HG02938 (cell line): ENCODE results near the gene RAB23.

ENCODE experiments used
- ATAC-seq: cut with Tn5 transposase; IDR thresholded peaks from one replicate; pipeline ENCODE4 v1.9.1; 2021; ENCODE audit warnings: mild to moderate bottlenecking, moderate library complexity; ENCODE audit not compliant: unreplicated experiment

RAB23 gene

DNA sequence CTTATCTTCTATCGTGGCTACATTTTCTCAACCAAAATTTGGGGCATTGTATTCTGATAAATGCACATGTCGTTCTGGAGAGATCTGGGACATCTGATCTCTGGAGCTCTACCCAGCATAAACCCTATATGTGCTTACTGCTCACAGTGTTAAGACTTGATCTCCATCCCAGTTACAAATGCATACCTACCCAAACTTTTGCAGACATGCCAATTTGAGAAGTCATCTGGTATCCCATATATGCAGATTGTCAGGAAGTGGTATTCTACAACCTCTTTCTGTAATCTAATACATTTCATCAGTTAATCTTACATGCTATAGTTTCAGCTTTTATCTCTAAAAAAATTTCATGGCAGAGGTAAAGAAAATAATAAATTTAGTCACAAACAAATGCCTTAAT is 38.8 kb downstream of the RAB23 start:
- ATAC-seq, result no peak

DNA sequence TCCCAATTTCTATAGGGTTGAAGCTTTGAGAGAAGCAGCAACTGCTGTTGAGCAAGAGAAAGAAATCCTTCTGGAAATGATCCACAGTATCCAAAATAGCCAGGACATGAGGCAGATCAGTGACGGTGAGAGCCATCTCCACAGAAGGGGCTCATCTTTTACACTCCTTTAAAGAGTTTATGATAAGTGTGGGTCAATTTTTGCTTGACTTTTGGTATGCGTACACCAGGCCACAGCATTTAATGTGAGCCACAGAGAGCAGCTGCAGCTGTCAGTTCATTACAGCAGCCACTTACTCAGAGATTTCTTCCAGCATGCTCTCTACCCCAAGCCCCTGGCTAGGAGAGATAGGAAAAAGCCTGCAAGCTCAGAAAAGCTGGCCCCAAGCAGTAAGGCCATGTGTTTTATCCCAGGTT is 40.1 kb downstream of the RAB23 start:
- no peak for ATAC-seq

DNA sequence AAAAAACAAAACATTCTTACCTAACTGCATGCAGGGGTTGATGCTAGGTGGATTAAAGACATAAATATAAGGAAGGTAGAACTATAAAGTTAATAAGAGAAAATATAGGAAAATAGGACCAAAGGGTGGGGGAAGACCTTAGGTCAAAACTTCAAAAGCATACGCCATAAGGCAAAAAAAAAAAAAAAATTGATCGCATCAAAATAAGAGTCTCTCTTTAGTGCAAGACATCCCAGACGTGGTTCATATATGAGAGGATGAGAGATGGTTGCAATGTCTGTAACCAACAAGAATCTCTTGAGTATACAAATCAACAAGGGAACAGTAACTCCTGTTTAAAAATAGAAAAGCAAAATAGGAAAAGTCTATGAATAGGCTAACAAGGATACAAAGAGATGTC is 41.5 kb downstream of the RAB23 start:
- ATAC-seq, result no peak

DNA sequence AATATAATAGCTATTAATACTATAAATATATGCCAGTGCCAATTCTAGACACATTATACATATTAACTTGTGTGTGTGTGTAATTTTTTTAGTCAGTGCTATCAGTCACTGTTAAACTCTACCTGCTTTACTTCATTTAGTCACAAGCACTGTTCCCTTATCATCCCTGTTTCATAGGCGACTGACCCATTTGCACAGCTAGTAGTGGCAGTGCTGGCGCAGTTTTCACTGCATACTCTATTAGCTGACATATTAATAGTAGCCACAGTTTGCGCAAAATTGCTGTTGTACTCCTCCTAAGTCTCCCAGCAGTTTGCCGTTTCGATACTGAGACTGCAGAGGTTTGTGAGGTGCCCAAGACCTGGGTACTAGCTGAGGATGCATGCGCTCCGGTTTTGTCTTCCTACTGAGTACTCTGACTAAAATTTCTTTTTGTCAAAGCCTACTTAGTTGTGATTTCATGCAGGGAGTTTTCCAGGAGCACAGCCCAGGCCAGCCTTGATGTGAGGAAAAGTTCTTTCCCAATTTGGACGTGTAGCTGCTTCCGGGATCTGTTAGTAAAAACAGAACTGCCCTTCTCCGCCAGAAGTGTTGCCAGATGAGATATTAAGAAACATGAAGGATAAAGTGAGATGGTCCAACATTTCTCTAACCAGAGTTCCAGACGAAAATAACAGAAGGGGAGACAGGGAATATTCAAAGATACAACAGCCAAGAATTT is 44.4 kb downstream of the RAB23 start:
- ATAC-seq, result no peak

DNA sequence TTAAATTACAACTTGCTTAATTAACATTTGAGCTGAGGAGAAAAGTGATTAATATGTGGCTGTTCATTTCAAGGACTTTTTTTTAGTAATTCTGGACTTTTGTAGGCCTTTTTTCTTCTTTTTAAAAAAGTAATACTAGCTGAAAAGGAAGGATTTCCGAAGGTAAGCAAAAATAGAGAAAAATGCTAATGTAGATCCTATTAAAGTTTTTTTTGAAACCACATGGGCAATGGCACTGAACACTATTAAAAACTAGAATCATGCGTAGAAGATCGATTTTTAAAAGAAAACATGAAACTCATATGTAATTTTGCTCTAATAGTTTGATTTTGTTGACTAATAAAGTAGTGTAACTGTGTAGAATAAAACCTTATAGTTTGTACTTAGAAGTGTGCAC is 47.6 kb downstream of the RAB23 start:
- no peak for ATAC-seq

DNA sequence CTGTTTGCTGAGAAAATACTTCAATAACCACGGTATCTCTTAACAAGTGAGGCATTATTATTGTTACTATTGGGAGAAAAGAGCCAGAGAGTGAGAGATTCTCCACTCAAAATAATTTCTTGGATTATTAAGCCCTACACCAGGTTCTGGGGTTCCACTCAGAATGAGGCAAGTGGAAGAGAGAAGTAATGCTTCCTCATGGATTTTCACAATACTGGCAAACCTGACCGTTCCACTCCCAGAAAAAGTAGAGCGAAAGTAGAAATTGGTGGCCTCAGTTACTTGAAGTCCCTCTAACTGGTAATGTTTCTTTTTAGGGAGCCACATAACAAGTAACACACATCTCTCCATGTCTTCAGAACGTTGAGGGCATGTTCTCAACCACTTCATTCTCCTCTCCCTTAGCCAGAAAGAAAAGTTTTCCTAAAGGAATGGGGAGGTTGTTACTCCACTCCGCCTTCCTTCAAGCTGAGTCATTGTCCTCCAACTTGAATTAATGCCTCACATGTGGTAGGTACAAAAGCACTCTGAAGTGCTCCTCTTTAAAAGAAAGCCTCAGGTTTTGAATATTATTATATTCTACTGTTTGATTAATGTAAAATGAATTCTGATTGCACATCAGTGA is 48.1 kb downstream of the RAB23 start:
- no peak for ATAC-seq

DNA sequence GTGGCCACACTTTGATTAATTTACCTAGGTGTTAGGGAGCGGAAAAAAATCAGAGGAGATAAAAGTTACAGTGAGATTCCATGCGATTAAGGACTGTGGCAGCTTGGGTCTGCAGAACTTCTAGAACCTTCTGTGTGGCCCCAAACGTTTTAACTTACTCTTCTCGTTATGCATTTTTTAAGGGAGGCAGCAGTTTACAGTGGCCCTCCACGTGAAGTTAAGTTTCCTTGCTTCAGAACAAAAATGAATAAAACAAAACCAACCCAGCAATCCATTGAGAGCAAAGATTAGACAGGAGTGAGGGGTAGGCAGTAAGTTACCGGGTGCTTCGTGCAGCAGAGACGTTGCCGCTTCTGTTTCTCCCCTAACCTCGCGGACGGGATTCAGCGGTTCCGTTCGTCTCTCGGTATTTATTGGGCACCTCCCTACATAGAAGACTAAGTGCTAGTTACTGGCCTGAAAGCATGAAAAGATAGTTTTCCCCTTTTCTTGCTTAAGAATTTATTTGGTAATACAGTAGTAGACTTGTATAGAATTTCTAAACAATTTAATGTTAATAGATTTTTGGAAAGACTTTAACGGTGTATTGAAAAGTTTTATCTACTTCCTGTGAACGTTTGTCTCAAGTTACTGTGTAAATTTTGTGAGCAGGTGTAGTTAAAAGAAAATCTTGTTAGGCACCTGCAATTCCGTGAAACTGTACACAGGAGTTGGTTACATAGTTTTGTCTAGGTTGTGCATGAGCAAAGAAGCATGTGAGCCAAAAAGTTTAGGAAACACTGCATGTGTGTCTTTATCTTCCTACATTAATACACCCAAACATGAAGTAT is 48.8 kb downstream of the RAB23 start:
- no peak for ATAC-seq

DNA sequence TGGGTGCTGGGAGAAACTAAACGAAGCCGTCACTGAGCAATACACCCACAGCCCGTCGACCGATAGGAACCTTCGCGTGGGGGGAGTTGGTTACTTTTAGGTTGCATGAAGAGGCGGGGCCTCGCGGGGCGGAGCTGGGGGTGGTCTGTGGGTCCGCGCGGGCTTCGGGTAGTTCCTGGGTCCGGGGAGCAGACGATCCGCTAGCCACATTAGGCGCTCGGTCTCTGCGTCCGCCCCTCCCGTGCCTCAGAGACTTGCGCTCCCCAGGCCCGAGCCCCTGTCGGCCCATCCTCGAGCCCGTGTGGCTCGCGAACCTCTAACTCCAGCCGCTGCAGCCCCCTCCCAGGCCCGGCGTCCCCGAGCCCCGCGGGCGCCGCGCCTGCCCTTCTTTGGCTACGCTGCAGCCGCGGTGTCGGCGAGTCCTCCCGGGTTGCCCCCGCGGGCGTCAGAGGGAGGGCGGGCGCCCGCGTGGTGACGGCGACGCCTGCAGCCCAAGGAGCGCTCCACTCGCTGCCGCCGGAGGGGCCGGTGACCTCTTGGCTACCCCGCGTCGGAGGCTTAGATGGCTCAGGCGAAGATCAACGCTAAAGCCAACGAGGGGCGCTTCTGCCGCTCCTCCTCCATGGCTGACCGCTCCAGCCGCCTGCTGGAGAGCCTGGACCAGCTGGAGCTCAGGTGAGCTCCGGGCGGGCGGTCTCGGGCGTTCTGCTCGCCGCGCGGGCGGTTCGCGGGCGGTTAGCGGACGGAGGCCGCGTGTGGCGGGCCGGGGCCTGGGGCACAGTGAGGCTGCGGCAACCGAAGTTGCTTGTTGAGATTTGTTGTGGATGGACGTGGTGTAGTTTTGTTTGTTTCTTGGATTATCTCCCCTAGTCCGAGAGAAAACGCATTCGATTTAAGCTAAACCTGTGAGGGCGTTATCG is 49.7 kb downstream of the RAB23 start, which contains the start of gene BAG2:
BAG2 (plus strand) TSS at position 191 of the 920 bp plus-strand sequence; CDS start at position 563, 372 bp downstream.
- ATAC-seq, result peak; percentile 88

DNA sequence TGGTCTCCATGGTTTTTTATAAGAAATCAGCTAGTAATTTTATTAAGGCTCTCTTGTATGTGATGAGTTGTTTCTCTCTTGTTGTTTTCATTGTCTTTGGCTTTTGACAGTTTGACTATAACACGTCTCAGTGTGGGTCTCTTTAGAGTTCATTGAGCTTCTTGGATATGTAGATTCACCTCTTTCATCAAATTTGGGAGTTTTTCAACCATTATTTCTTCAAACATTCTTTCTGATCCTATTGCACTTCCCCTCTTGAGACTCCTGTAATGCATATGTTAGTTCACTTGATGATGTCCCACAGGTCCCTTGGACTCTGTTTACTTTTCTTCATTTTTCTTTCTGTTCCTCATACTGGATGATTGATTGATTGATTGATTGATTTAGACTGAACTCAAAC is 57.0 kb downstream of the RAB23 start:
- ATAC-seq, result no peak

DNA sequence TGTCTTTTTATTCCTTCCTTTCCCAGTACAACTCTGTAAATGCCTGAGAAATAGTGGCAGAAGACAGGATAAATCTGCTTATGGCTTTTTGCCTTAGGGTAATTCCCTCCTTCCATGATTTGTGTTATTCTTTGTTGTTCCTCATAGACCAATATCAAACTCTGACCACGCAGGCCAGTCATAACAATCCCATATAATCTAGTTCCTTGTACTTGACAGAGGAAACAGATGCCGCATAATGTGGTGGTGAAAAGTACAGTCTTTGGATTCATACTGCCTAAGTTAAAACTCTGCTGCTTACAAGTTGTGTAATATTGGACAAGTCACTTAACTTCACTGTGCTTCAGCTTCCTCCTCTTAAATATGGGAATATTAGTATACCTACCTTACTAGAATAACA is 58.2 kb downstream of the RAB23 start:
- no peak for ATAC-seq

DNA sequence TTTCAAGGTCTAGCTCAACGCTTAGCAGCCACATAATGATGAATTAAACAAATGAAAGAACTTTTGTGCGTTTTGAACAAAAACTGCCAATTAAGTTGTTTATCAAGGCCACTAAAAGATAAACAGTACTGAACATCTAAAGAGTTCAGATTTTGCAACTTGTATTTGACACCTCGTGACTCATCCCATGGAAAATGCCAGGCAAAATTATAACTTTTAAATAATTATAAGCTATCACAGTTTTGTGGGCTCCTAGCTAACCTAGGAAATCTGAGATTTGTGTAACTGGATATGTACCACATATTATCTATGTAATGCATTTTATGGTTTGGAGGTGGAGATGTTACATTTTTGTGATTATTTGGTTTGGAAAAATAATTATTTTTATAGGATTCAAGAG is 59.6 kb downstream of the RAB23 start:
- ATAC-seq, result no peak

DNA sequence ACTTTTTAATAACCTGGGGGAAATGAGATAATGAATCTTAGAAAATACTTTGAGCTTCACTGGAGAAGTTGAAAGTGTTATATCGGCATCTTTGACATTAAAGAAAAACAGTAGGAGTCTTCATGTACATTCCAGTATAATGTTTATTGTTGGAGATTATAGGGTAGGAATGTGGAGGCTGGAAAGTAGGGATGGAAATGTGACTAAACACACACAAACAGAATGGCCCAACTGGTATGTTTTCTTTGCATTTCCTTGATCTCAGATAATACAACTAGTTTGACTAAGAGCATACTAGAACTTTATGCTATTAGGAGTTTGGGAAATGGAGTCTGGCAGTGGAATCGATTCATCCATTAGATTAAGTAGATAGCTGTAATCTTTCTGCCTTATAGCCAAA is 60.1 kb downstream of the RAB23 start:
- no peak for ATAC-seq

DNA sequence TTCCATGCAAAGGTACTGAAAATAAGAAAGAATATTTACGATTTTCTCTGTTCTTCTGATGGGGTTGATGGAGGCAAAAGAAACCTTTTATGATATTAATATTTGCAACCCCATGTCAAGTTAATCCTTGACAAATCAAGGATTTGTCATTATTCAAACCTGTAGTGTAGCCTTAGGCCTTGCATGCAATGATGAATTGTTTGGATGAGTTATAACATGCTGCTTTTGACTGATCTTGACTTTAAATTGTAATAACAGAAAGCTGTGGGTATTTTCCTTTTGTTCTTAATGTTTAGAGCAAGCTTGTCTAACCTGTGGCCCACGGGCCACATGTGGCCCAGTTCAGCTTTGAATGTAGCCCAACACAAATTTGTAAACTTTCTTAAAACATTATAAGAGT is 63.0 kb downstream of the RAB23 start:
- no peak for ATAC-seq

DNA sequence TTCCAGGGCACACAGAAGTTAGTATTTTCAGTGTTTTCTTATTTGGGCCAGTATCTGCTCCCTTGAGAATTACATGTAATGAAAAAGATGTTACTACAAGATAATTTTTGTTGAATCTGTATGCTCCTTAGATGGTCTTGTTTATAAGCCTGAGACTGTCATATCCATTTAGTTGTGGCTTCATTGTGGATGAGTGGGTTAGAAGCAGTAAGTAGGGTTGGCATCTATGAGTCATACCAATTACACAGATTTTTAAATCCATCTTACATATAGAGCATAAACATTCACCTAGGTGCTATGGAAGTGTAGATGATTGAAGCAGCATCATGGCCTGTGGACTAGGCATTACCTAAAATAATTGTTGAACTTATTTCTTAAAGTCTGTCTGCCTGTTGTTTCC is 63.4 kb downstream of the RAB23 start:
- ATAC-seq, result no peak

DNA sequence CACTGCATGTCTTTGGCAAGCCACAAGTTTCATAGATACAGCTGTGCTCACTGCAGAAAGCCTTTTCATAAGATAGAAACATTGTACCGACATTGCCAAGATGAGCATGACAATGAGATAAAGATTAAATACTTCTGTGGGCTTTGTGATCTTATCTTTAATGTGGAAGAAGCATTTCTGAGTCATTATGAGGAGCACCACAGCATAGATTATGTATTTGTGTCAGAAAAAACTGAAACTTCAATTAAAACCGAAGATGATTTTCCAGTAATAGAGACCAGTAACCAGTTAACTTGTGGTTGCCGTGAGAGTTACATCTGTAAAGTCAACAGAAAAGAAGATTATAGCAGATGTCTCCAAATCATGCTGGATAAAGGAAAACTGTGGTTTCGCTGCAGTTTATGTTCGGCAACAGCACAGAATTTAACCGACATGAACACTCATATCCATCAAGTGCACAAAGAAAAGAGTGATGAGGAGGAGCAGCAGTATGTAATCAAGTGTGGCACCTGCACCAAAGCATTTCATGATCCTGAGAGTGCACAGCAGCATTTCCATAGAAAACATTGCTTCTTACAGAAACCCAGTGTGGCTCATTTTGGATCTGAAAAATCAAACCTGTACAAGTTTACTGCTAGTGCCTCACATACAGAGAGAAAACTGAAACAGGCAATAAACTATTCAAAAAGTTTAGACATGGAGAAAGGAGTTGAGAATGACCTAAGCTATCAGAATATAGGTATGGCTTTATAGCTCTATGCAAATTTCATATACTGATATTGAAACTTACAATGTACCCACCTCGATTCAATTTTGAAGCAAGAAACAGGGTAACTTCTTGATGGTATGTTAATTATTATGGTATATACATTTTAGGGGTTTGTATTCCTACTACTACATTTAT is 73.9 kb downstream of the RAB23 start:
- no peak for ATAC-seq

DNA sequence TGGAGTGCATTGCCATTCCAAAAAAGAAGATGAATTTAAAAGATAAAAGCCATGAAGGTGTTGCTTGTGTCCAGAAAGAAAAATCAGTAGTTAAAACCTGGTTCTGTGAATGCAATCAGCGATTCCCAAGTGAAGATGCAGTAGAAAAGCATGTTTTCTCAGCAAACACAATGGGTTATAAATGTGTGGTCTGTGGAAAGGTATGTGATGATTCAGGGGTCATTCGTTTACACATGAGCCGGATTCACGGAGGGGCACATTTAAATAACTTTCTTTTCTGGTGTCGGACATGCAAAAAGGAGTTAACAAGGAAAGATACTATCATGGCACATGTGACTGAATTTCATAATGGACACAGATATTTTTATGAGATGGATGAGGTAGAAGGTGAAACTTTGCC is 74.7 kb downstream of the RAB23 start:
- no peak for ATAC-seq

DNA sequence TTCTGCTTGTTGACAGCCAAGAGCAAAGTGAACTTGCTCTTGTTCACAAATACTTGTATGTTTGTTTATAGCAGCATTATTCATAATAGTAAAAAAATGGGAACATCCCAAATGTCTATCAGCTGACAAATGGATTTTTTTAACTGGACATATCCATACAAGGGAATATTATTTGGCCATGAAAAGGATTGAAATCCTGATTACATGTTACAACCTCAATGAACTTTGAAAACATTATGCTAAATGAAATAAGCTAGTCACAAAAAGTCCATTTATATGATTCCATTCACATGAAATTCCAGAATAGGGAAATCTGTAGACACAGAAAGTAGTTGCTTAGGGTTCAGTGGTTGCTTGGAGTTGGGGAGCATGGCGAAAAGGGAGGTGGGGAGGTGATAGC is 78.4 kb downstream of the RAB23 start:
- ATAC-seq, result no peak

DNA sequence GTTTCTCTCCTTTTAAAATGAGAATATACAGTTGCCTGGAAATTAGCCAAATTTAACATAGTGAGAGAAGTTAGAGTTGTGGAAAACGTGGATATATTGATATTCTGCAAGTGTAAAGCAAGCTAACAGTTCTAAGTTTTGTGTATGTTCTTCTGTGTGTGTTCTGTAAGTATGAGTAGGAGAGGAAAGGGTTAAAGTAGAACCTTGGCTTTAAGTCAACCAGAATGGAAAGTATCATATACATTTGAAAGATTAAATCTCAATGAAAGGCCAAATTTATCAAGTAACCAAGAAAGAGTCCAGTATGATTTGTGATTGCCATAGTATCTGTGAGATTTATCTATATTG is 80.0 kb downstream of the RAB23 start:
- ATAC-seq, result no peak

DNA sequence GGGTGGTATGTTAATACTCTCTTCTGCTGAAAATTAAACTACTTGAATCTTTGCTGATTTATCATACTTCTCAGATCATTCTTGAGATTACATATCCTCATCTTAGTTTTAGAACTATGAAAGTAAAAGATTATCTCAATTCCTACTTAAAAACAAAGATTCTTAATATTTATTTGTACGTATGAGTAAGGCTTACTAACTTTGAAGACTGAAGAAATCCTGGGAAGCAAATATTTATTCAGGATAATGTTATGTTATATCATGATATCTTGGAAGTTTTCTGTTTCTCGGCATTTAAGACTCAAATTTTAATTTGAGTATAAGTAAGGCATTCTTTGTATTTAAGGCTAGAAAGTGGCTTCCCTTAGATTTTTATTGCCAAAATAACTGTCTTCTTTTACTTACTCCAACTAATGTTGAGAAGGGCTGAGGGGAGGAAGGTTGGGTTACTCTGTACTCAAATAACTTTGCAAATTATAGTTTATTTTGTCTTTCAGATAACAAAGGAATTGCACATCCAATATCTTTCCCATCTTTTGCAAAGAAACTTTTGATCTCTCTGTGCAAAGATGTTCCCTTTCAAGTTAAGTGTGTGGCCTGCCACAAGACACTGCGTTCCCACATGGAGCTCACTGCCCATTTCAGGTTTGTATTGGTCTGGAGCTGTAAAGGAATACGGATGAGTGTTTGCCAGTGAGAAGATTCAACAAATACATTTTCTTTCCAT is 80.5 kb downstream of the RAB23 start:
- no peak for ATAC-seq
